ENCODE data around the gene ODC1.

Gene ODC1

DNA sequence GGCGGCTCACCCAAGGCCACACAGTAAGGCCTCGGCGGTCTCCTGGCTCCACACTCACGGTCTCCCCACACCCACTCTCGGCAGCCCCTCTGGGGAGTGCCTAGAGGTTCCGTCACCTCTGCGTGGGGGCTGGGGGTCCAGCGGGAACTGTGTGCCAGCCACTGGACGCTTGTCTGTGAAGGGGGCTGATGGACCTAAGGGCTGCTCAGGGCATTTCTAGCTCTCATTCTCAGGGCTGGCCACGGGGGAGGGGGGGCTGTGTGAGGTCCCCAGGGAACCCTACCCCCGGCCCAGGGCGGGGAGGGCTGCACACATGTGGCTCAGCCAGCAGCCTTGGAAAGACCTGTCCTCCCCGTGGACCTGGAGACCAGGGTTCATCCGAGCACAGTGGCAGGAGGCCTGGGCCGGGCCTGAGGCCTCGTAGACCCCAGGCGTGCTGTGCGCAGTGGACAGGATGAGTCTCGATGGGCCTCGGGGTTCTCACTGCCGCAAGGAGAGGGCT, 27.1 kb upstream of the ODC1 start:
- H3K36me3 ChIP-seq (ENCODE audit: insufficient read depth, low read length) = no peaks in the 10 kb centered on the region
- H3K27me3 ChIP-seq (ENCODE audit: insufficient read depth, low read length) = peaks cover 4% of the 10 kb centered on the region
- H3K4me1 ChIP-seq (ENCODE audit: insufficient read depth, low read length) = peaks cover 14% of the 10 kb centered on the region
- H2AFZ ChIP-seq (ENCODE audit: low read depth, low read length) = no peak overlapping the region
- no peak overlapping the region for H3K4me3 ChIP-seq (ENCODE audit: low read length)
- H3K9me3 ChIP-seq (ENCODE audit: low read length) = no peaks in the 10 kb centered on the region

DNA sequence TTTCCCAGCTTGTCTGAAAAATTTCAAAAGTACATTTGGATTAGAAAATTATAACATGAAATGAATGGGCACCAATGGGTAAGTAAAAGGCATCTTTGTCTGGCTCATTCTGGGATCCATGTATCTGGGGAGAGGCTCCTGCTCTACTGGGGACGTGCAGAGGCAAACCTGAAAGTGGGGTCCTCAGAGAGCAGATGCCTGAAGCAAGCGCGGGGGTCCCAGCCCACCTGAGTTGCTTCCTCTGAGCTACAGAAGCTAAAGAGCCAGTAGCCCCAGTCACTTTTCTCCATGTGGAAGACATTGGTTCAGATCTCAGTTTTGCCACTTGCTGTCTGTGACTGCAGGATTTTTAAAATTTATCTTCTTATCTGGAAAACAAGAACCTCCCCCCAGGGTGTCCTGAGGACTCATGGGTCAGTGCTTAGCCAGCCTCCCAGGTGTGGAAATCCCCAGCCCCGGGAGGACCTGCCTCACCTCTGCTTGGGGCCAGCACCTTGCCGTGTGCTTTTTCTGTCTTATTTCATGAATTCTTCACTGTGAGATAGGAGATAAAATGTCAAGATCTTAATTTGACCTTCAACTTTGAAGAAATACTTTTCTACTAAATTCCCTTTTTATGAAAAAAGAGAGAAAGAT, 25.1 kb upstream of the ODC1 start:
- Histone ChIP-seq H3K36me3 (ENCODE audit: insufficient read depth, low read length) (no peaks in the 10 kb centered on the region), H3K4me3 (ENCODE audit: low read length) (no peak overlapping the region), H3K4me1 (ENCODE audit: insufficient read depth, low read length) (peaks cover 9% of the 10 kb centered on the region), H3K9me3 (ENCODE audit: low read length) (no peaks in the 10 kb centered on the region), H3K27me3 (ENCODE audit: insufficient read depth, low read length) (peaks cover 4% of the 10 kb centered on the region), H2AFZ (ENCODE audit: low read depth, low read length) (no peak overlapping the region)

DNA sequence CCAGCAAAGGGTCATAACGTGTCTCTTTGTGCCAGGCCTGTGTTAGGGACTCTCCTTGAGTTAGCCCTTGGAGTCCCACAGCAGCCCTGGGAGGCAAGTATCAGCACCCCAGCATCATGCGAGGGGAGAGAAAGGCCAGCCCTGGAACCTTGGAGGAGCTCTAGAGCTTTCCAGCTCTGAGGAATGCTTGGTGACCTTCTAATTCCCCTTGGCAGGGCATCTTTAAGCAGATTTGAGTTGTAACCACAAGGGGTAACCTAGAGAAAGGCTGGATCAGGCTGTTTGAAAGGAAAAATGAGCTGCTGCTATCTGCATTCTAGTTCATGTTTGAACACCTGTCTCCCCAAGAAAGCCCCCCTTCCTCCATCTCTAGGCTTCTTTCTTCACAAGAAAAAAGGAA, 23.8 kb upstream of the ODC1 start:
- peaks cover 4% of the 10 kb centered on the region for H3K27me3 ChIP-seq (ENCODE audit: insufficient read depth, low read length)
- H2AFZ ChIP-seq (ENCODE audit: low read depth, low read length) = no peak overlapping the region
- no peaks in the 10 kb centered on the region for H3K9me3 ChIP-seq (ENCODE audit: low read length)
- no peaks in the 10 kb centered on the region for H3K4me1 ChIP-seq (ENCODE audit: insufficient read depth, low read length)
- no peaks in the 10 kb centered on the region for H3K36me3 ChIP-seq (ENCODE audit: insufficient read depth, low read length)
- no peak overlapping the region for H3K4me3 ChIP-seq (ENCODE audit: low read length)

DNA sequence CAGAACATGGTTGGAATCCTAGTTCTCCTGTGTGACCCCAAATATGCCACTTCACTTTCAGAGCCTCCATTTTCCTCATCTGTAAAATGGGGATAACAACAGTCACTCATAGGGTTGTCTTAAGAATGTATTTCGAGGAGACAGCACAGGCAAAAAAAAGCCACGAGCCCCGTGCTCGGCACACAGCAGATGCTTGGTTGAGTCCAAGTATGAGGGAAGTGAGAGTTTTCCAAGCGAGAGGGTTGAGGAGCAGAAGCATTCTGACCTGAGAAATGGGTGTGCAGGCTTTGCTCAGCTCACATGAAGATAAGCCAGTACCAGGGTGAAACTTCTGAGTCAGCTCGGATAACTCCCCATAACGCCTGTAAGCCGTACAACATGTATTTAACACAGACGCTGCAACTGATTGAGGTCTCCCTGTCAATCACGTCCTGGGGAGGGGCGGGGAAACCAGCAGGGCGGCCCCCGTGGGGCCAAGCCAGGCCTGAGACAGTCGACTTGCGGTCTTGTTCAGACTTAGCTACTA, 23.0 kb upstream of the ODC1 start:
- no peak overlapping the region for H2AFZ ChIP-seq (ENCODE audit: low read depth, low read length)
- H3K4me3 ChIP-seq (ENCODE audit: low read length) = no peak overlapping the region
- peaks cover 2% of the 10 kb centered on the region for H3K27me3 ChIP-seq (ENCODE audit: insufficient read depth, low read length)
- H3K9me3 ChIP-seq (ENCODE audit: low read length) = no peaks in the 10 kb centered on the region
- no peaks in the 10 kb centered on the region for H3K36me3 ChIP-seq (ENCODE audit: insufficient read depth, low read length)
- H3K4me1 ChIP-seq (ENCODE audit: insufficient read depth, low read length) = no peaks in the 10 kb centered on the region

DNA sequence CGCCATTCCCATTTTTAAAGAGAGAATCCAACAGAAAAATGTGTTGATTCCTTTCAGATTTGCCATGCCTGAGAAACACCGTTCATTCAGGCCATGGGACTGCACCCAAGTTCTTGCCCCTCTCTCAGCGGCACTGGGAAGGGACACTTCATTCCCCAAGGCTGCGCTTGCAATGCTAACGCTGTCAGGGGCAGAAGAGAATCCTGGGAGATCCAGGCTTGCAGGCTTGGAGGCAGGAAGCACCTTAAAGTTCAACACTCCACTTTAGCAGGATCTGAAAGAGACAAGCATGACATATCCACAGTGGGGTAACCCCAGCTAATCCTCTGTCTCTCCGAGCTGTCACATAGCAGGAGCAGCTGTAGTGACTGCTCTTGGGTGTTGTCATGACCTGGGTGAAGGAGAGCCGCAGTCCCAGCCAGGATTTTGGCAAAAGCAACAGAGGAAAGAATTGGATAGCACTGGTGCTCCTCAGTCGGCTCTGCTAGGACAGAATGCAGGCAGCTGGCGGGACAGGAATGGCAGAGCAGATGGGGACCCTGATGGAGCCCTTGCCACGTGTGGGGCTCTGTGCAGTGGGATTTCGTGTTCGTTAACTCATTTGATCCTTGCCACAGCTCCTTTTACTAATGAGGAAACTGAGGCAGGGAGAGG, 22.0 kb upstream of the ODC1 start:
- H3K4me1 ChIP-seq (ENCODE audit: insufficient read depth, low read length) = no peaks in the 10 kb centered on the region
- H3K27me3 ChIP-seq (ENCODE audit: insufficient read depth, low read length) = no peaks in the 10 kb centered on the region
- H3K36me3 ChIP-seq (ENCODE audit: insufficient read depth, low read length) = no peaks in the 10 kb centered on the region
- H3K9me3 ChIP-seq (ENCODE audit: low read length) = no peaks in the 10 kb centered on the region
- H2AFZ ChIP-seq (ENCODE audit: low read depth, low read length) = no peak overlapping the region
- no peak overlapping the region for H3K4me3 ChIP-seq (ENCODE audit: low read length)

DNA sequence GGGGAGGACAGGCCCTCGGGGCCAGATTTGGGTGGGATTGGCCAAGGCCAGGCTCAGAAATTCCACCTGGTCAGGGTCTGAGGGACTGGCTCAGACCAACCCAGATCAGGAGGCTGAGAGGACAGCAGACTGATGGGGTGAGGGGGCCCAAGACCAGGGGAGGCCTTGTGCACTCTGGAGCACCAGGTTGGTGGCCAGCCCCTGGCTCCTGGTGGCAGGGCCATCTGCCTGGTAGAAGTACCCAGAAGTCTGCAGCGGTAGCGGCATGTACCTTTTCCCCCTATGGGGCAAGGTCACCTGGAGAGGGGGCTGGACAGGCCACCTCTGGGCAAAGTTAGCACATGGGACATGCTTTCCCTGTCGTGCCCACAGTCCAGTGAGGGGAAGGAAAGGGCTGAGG, 21.2 kb upstream of the ODC1 start:
- Histone ChIP-seq H2AFZ (ENCODE audit: low read depth, low read length) (no peak overlapping the region), H3K36me3 (ENCODE audit: insufficient read depth, low read length) (no peaks in the 10 kb centered on the region), H3K9me3 (ENCODE audit: low read length) (no peaks in the 10 kb centered on the region), H3K4me3 (ENCODE audit: low read length) (no peak overlapping the region), H3K4me1 (ENCODE audit: insufficient read depth, low read length) (no peaks in the 10 kb centered on the region), H3K27me3 (ENCODE audit: insufficient read depth, low read length) (no peaks in the 10 kb centered on the region)

DNA sequence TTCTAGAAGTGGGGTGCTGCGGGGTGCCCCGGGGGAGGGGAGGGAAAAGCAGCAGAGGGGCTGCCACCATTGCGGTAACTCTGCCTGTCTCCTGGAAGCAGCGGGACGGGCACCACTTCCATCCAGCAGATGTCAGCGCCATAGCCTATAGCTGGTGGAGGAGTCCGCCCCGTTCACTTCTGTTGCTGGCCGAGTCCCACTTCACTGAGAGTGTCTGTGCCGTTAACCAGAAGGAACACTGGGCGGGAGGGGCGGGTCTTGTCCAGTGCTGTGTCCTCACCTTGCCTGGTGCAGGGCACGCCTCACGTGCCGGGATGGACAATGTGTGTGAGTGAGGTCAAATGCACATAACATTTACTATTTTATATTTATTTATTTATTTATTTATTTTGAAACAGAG, 19.3 kb upstream of the ODC1 start:
- Histone ChIP-seq H3K27me3 (ENCODE audit: insufficient read depth, low read length) (no peaks in the 10 kb centered on the region), H3K36me3 (ENCODE audit: insufficient read depth, low read length) (no peaks in the 10 kb centered on the region), H2AFZ (ENCODE audit: low read depth, low read length) (no peak overlapping the region), H3K4me3 (ENCODE audit: low read length) (no peak overlapping the region), H3K9me3 (ENCODE audit: low read length) (no peaks in the 10 kb centered on the region), H3K4me1 (ENCODE audit: insufficient read depth, low read length) (no peaks in the 10 kb centered on the region)

DNA sequence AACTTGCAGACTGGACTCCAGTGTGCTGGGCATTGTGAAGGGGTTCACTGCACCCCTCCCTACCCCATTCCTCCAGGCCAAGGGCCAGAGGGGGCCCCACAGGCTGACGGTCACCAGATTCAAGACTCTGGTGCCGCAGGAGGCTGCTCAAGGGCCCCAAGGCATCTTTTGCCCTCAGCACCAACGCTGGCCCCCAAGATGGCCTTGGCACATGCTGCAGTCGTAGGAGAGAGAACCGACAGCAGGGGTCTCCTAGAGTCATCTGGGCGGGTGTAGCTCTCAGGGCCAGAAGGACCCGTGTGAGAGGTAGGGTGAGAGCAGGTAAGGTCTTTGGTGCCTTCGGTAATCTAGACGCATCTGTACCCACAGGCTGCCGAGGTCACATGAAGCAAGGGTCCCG, 18.7 kb upstream of the ODC1 start:
- no peak overlapping the region for H3K4me3 ChIP-seq (ENCODE audit: low read length)
- H2AFZ ChIP-seq (ENCODE audit: low read depth, low read length) = no peak overlapping the region
- H3K9me3 ChIP-seq (ENCODE audit: low read length) = no peaks in the 10 kb centered on the region
- no peaks in the 10 kb centered on the region for H3K4me1 ChIP-seq (ENCODE audit: insufficient read depth, low read length)
- H3K27me3 ChIP-seq (ENCODE audit: insufficient read depth, low read length) = no peaks in the 10 kb centered on the region
- H3K36me3 ChIP-seq (ENCODE audit: insufficient read depth, low read length) = no peaks in the 10 kb centered on the region

DNA sequence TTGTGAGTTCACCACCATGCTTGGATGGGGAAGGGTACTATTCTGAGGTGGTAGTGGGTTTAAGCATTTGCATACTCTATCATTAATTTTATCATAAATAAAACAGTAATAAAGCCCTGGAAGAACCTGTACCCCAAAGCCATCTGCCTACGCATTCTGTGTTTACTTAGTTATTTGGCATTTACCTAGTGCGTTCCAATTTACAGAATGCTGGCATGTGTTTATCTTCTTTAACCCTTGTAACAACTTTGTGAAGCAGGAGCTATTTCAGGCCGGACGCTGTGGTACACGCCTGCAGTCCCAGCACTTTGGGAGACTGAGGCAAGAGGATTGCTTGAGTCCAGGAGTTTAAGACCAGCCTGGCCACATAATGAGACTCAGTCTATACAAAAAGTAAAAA, 17.8 kb upstream of the ODC1 start:
- no peak overlapping the region for H2AFZ ChIP-seq (ENCODE audit: low read depth, low read length)
- H3K36me3 ChIP-seq (ENCODE audit: insufficient read depth, low read length) = no peaks in the 10 kb centered on the region

DNA sequence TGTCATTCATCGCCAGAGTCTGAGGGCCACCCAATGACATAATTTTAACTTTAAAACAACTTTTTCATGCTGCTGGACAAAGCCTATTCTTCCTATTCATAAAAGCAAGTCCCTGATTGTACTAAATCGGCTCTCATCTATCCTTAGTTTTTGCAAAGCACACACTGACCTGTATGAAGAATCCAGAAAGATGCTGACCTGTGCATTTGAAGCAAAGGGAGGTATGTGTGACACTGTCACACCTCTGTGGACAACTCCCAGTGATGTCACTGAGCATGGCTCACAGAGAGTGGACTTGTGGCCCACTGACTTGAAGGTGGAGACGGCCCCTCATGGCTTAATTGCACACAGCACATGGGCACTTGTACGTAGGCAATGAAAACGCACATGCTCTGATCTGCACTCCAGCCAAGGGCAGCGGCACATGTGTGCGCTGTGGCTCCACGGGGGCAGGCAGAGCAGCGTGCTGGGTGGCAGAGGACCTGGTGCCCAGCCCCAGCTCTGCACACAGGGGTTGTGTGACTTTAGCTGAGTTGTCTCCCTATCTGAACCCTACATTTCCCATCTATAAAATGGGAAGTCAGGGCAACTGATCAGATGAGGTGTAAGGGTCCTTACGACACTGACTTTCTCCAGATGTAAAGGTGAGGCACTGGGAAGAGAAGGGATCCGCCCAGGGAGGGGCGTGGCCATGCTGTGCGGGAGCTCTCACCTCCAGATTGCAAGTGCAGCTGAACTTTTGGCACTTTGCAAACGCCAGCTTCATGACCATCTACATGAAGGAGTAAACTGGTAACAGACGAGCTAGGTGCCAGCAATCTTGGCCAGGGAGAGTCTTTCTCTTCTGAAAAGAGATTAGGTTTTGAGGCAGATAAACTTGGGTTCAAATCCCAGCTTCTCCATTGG, 14.3 kb upstream of the ODC1 start:
- H3K4me1 ChIP-seq (ENCODE audit: insufficient read depth, low read length) = no peaks in the 10 kb centered on the region
- no peaks in the 10 kb centered on the region for H3K9me3 ChIP-seq (ENCODE audit: low read length)
- H3K27me3 ChIP-seq (ENCODE audit: insufficient read depth, low read length) = no peaks in the 10 kb centered on the region
- no peak overlapping the region for H3K4me3 ChIP-seq (ENCODE audit: low read length)
- no peaks in the 10 kb centered on the region for H3K36me3 ChIP-seq (ENCODE audit: insufficient read depth, low read length)
- H2AFZ ChIP-seq (ENCODE audit: low read depth, low read length) = no peak overlapping the region

More for the DNA sequence above, 17.8 kb upstream of the ODC1 start:
- H3K9me3 ChIP-seq (ENCODE audit: low read length) = no peaks in the 10 kb centered on the region
- H3K27me3 ChIP-seq (ENCODE audit: insufficient read depth, low read length) = no peaks in the 10 kb centered on the region
- H3K4me1 ChIP-seq (ENCODE audit: insufficient read depth, low read length) = no peaks in the 10 kb centered on the region
- H3K4me3 ChIP-seq (ENCODE audit: low read length) = no peak overlapping the region

DNA sequence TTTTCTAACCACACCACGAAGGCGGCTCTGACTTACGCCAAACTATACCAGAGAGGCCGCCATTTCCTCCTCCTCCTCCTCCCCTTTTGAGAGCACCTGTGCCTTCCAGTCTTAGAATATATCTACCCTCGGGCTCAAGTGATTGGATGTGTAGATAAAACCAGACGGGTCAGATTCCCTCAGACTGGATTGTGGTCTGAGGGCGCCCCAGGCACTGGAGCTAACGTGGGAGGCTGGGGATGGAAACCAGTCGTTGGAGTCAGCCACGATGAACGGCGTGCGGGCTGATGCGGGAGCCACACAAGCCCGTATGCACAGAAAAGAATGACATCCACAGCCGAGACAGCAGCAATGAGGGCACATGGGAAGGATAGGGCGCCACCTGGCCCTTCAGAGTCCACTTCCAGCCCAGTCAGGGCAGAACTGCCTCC, 12.3 kb upstream of the ODC1 start:
- H2AFZ ChIP-seq (ENCODE audit: low read depth, low read length) = no peak overlapping the region
- no peak overlapping the region for H3K4me3 ChIP-seq (ENCODE audit: low read length)
- H3K36me3 ChIP-seq (ENCODE audit: insufficient read depth, low read length) = no peaks in the 10 kb centered on the region
- no peaks in the 10 kb centered on the region for H3K27me3 ChIP-seq (ENCODE audit: insufficient read depth, low read length)
- H3K4me1 ChIP-seq (ENCODE audit: insufficient read depth, low read length) = no peaks in the 10 kb centered on the region
- no peaks in the 10 kb centered on the region for H3K9me3 ChIP-seq (ENCODE audit: low read length)

DNA sequence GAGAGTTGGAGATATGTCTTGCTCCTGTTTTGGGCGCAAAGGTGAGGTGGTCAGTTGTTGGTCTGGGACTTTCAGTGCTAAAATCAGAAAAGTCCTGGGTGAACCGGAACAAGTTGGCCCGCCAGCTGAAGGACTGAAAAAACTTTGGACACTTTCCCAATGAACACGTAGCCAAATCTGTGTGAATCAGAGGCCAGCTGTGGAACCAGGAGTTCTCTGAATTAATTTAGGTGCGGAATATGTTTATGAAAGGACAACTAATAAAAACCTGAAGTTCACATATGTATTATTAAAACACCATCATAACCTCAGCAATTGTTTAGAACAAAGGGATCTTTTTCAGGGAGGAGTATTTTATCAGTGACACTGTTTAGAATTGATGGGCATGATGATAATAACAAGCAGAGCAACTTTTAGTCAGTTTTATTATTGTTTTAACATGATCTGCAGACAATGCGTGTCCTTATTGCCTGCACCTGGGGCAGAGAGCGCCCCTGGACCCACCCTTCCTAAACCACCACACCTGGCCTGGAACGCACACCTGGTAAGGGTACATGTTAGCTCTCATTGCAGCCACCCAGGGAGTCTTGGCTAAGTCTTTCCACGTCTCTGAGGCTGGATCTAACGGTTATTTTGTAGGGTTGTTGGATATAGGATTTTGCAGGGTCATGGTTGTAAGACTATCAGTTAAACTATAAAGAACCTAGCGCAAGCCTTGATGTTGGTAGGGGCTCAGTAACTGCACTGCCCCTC, 9.9 kb upstream of the ODC1 start:
- no peak overlapping the region for H2AFZ ChIP-seq (ENCODE audit: low read depth, low read length)
- no peaks in the 10 kb centered on the region for H3K9me3 ChIP-seq (ENCODE audit: low read length)
- no peaks in the 10 kb centered on the region for H3K36me3 ChIP-seq (ENCODE audit: insufficient read depth, low read length)
- no peak overlapping the region for H3K4me3 ChIP-seq (ENCODE audit: low read length)
- no peaks in the 10 kb centered on the region for H3K4me1 ChIP-seq (ENCODE audit: insufficient read depth, low read length)
- no peaks in the 10 kb centered on the region for H3K27me3 ChIP-seq (ENCODE audit: insufficient read depth, low read length)
